Mammary epithelial cell (primary cell): ENCODE data around the gene VNN1.

Experiments used
- CTCF ChIP-seq, 2 donors: IDR thresholded peaks in 1 of 2; conservative IDR thresholded peaks in 1 of 2; 2 replicates each; pipeline ENCODE4 v1.5.1; 2011 to 2012; ENCODE audit warnings: inconsistent platforms in 2 of 2, low read length in 2 of 2, mild to moderate bottlenecking in 2 of 2, control low read depth in 1 of 2, low read depth in 1 of 2; ENCODE audit not compliant: insufficient read depth in 1 of 2; ENCODE audit errors: extremely low read depth in 1 of 2
- EZH2 ChIP-seq: IDR thresholded peaks from 2 replicates; pipeline ENCODE4 v1.6.1; 2012; ENCODE audit warnings: low read length, inconsistent platforms, borderline replicate concordance

GRCh38 chr6:132713352-132714134 is at the start of gene VNN1:
- TF ChIP-seq CTCF (conservative IDR thresholded peaks at IDR 0.05 in 1 of 2, IDR thresholded peaks at IDR 0.05 in 1 of 2; ENCODE audit: extremely low read depth in 1 of 2, insufficient read depth in 1 of 2, low read depth in 1 of 2, low read length in 2 of 2) = no peak
- TF ChIP-seq EZH2 = no peak
